SKM-1 (cell line): ENCODE measurements around the gene COL7A1.

Experiments
- DNase-seq: peaks from one replicate; lab custom pipeline; 2025; ENCODE audit not compliant: unreplicated experiment; lab: John Stamatoyannopoulos, UW

The COL7A1 gene

GRCh38 chr3:48592519-48593087 is 2.5 kb downstream of the COL7A1 start:
- DNase-seq, result no peak

GRCh38 chr3:48591886-48592518 is 3.1 kb downstream of the COL7A1 start:
- no peak for DNase-seq

GRCh38 chr3:48591436-48591835 is 3.7 kb downstream of the COL7A1 start:
- DNase-seq, result no peak

GRCh38 chr3:48588230-48588629 is 6.9 kb downstream of the COL7A1 start:
- no peak for DNase-seq

GRCh38 chr3:48587686-48588085 is 7.4 kb downstream of the COL7A1 start:
- DNase-seq, result no peak

- no peak for DNase-seq
Measured at GRCh38 chr3:48585411-48585810, 9.7 kb downstream of the COL7A1 start.

- DNase-seq, result no peak
Measured at GRCh38 chr3:48584836-48585235, 10.3 kb downstream of the COL7A1 start.

- DNase-seq, result no peak
Measured at GRCh38 chr3:48581621-48582481, 13.3 kb downstream of the COL7A1 start.

- DNase-seq, result no peak
Measured at GRCh38 chr3:48576647-48577046, 18.5 kb downstream of the COL7A1 start.

- DNase-seq, result no peak
Measured at GRCh38 chr3:48575366-48575765, 19.8 kb downstream of the COL7A1 start.

- DNase-seq, result no peak
Measured at GRCh38 chr3:48573973-48574585, 21.1 kb downstream of the COL7A1 start.

GRCh38 chr3:48572517-48572916 is 22.6 kb downstream of the COL7A1 start:
- DNase-seq, result no peak

GRCh38 chr3:48571938-48572337 is 23.2 kb downstream of the COL7A1 start:
- no peak for DNase-seq

- DNase-seq, result no peak
Measured at GRCh38 chr3:48569808-48570450, 25.2 kb downstream of the COL7A1 start.

- no peak for DNase-seq
Measured at GRCh38 chr3:48569400-48569799, 25.7 kb downstream of the COL7A1 start.

GRCh38 chr3:48568476-48568875 is 26.7 kb downstream of the COL7A1 start:
- DNase-seq, result no peak

GRCh38 chr3:48567500-48567899 is 27.6 kb downstream of the COL7A1 start:
- no peak for DNase-seq

- no peak for DNase-seq
Measured at GRCh38 chr3:48567090-48567489, 28.0 kb downstream of the COL7A1 start.

- DNase-seq, result no peak
Measured at GRCh38 chr3:48566401-48566760, 28.7 kb downstream of the COL7A1 start.

- DNase-seq, result no peak
Measured at GRCh38 chr3:48565591-48566400, 29.3 kb downstream of the COL7A1 start.
